Osteoblast (primary cell): ENCODE data around the gene C5. TPM values are rescaled to one million over a fixed set of nuclear protein-coding genes. Genes with fewer than 3 reads are reported as not detected.

Experiments used
- DNase-seq: peaks from one replicate; pipeline ENCODE4 v3.0.0; 2011; ENCODE audit warnings: low spot score, mixed read lengths; ENCODE audit not compliant: insufficient read length; ENCODE audit errors: missing footprints
- H2AFZ ChIP-seq: 2 replicates; pipeline ENCODE4 v1.6.0; 2011; ENCODE audit warnings: mild to moderate bottlenecking, low read length
- H3K27ac ChIP-seq: 2 replicates; pipeline ENCODE4 v1.5.1; 2011; ENCODE audit warnings: mild to moderate bottlenecking, low read depth, low read length, moderate library complexity
- H3K27me3 ChIP-seq: 2 replicates; pipeline ENCODE4 v1.6.0; 2012; ENCODE audit warnings: mild to moderate bottlenecking, control low read depth, inconsistent platforms, low read length, moderate library complexity; ENCODE audit not compliant: insufficient read depth
- H3K36me3 ChIP-seq: 2 replicates; pipeline ENCODE4 v1.5.1; 2011; ENCODE audit warnings: mild to moderate bottlenecking, low read length, control low read depth, moderate library complexity; ENCODE audit not compliant: insufficient read depth
- H3K4me1 ChIP-seq: 2 replicates; pipeline ENCODE4 v1.5.1; 2011; ENCODE audit warnings: mild to moderate bottlenecking, low read length, control low read depth, moderate library complexity; ENCODE audit not compliant: insufficient read depth
- H3K4me2 ChIP-seq: 2 replicates; pipeline ENCODE4 v1.6.0; 2011; ENCODE audit warnings: mild to moderate bottlenecking, low read length; ENCODE audit not compliant: insufficient read depth
- H3K4me3 ChIP-seq: fragments of 200-600 bp; sonication (generic); 3 replicates; pipeline ENCODE4 v1.5.1; 2012; ENCODE audit warnings: mild to moderate bottlenecking, low read length, inconsistent platforms; ENCODE audit not compliant: insufficient read depth
- H3K79me2 ChIP-seq: 2 replicates; pipeline ENCODE4 v1.6.0; 2012; ENCODE audit warnings: mild to moderate bottlenecking, low read length, control low read depth, inconsistent platforms; ENCODE audit not compliant: insufficient read depth
- H3K9me3 ChIP-seq: 2 replicates; pipeline ENCODE4 v1.5.1; 2011; ENCODE audit warnings: low read depth, low read length, control low read depth
- H4K20me1 ChIP-seq: 2 replicates; pipeline ENCODE4 v1.6.0; 2012; ENCODE audit warnings: mild to moderate bottlenecking, low read length, control low read depth; ENCODE audit not compliant: insufficient read depth
- total RNA-seq: library from RNA; depleted of rRNA; stranded (reverse); fragments of >200 nt; gene quantifications from 2 replicates; pipeline ENCODE4 v1.2.3, GENCODE V29; 2012
- TF ChIP-seq, protein P1 (sequence below): IDR thresholded peaks from 2 replicates; pipeline ENCODE4 v1.5.1; 2011; ENCODE audit warnings: mild to moderate bottlenecking, low read depth, low read length, moderate library complexity; ENCODE audit errors: extremely low read depth

Gene C5
- total RNA-seq, 1 donor, result 5.1 TPM

DNA sequence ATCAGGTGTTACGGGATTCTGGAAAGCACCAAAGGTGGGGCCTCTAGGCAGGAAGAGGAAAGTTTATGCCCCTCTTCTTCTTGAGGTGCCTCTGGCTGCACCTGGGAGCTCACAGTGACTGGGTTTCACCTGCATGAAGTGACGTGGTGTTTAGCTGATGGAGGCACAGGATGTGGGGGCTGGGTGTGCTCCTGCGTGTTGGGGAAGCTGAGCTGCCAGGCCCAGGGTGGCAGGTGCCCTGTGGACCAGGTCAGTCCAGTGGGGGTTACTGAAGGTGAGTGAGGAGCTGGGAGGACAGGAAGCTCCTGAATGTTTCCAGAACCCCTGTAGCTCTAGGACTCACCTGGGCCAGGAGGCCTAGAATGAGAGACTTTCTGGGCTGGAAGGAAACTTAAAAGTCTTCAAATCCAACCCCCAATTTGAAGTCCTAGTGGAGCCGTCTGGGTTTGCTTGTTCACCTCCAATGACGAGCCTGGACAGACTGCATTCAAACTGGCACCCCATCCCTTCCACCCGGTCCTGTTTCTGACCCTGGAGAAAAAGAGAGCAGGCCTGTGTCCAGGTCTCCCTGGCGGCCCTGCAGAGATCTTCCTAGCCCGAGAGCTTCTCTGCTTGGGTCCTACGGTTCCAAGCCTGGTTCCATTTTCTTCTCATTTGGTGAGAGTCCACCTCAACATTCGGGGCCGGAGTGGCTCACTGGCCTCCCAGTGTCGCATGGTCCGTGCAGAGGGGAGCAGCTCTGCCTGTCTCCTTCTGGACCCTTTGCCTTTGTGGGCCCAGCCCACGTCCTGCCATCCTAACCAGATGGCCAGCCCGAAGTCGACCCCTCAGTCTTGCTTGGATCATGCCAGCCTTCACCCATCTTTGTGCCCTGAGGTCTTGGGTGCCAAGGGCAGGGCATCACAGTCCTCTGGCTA lies 145.8 kb downstream of the C5 start:
- no peaks in the 10 kb centered on the region for H4K20me1 ChIP-seq
- peaks cover 8% of the 10 kb centered on the region for H3K27me3 ChIP-seq
- TF ChIP-seq, protein P1, sequence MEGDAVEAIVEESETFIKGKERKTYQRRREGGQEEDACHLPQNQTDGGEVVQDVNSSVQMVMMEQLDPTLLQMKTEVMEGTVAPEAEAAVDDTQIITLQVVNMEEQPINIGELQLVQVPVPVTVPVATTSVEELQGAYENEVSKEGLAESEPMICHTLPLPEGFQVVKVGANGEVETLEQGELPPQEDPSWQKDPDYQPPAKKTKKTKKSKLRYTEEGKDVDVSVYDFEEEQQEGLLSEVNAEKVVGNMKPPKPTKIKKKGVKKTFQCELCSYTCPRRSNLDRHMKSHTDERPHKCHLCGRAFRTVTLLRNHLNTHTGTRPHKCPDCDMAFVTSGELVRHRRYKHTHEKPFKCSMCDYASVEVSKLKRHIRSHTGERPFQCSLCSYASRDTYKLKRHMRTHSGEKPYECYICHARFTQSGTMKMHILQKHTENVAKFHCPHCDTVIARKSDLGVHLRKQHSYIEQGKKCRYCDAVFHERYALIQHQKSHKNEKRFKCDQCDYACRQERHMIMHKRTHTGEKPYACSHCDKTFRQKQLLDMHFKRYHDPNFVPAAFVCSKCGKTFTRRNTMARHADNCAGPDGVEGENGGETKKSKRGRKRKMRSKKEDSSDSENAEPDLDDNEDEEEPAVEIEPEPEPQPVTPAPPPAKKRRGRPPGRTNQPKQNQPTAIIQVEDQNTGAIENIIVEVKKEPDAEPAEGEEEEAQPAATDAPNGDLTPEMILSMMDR, result no peak
- H3K9me3 ChIP-seq, result no peaks in the 10 kb centered on the region
- no peak overlapping the region for H3K27ac ChIP-seq
- H3K79me2 ChIP-seq, result no peaks in the 10 kb centered on the region
- H3K4me1 ChIP-seq, result no peaks in the 10 kb centered on the region
- no peak overlapping the region for H2AFZ ChIP-seq
- no peak for DNase-seq
- no peak overlapping the region for H3K4me2 ChIP-seq
- H3K4me3 ChIP-seq, result no peak overlapping the region
- no peaks in the 10 kb centered on the region for H3K36me3 ChIP-seq

DNA sequence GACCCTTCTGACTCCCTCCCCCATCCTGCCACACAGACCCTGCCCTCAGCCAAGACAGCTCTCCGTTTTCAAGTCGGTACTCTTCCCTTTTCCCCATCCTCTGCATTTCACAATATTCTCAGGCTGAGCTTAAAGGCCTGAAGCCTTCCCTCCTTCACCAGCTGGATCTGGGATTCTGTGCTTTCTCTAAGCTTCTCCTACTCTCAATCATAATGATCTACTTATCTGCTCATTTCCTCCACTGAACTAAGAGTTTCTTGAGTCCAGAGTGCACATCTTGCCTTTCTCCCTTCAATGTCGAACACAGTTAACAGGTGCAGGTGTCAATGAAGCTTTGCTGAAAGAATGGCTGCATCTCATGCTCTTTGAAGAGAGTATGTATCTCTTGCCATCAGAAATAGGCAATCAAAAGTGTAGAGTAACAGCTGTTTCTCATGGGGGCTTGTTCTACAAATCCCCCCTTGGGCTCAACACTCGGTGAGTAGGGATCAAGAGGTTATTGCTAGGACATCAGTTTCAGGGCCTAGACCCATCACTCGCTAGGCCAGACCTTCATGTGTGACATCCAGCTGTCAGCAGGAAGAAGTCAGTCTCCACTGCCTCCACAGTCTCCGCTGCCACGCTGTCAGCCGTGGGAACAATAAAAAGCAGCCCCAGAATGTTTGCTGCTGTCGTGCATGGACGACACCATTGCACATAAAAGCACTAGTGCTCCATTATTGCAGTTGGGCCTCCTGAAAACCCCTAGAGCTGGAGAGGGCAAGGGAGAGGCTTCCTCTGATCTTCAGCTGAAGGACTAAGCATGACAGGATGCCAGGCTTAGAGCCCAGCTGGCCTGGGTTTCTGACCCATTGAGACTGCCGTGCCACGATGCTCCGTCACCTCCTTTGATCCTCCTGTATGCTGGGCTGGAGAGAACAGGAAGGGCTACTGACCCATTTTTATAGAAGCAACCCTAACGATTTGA lies 147.2 kb downstream of the C5 start:
- peaks cover 9% of the 10 kb centered on the region for H3K27me3 ChIP-seq
- H4K20me1 ChIP-seq, result no peaks in the 10 kb centered on the region
- no peak overlapping the region for H3K27ac ChIP-seq
- no peak overlapping the region for H3K4me3 ChIP-seq
- DNase-seq, result no peak
- H3K79me2 ChIP-seq, result no peaks in the 10 kb centered on the region
- H2AFZ ChIP-seq, result no peak overlapping the region
- no peak overlapping the region for H3K4me2 ChIP-seq
- H3K36me3 ChIP-seq, result no peaks in the 10 kb centered on the region
- no peaks in the 10 kb centered on the region for H3K9me3 ChIP-seq
- TF ChIP-seq, protein P1, result no peak
- H3K4me1 ChIP-seq, result no peaks in the 10 kb centered on the region

Other genes starting within 250 kb of the C5 start
- gene PSMD5, start 207.4 kb downstream of the C5 start, total RNA-seq, result 32.6 and 34.2 TPM in 2 replicates
- gene PHF19, start 173.1 kb downstream of the C5 start, total RNA-seq, result 13.8 and 16.6 TPM in 2 replicates
- 0.88 and 1.8 TPM in 2 replicates for gene TRAF1, start 123.5 kb downstream of the C5 start, total RNA-seq
- gene CNTRL, start 24.7 kb upstream of the C5 start, total RNA-seq, result 7.1 and 8.7 TPM in 2 replicates
- 30.0 and 30.1 TPM in 2 replicates for gene RAB14, start 151.6 kb upstream of the C5 start, total RNA-seq
- 372 and 405 TPM in 2 replicates for gene GSN, start 217.9 kb upstream of the C5 start, total RNA-seq